T47D (cell line): Measurements from ENCODE around the gene DNAJC21.

Experiments used
- DNase-seq, 2 experiments: peaks; one replicate each; pipeline versions ENCODE4 v3.0.0 to v3.0.0-alpha.2; 2011 to 2012; ENCODE audit warnings: low read depth in 1 of 2, low spot score in 1 of 2
- JUND ChIP-seq: IDR thresholded peaks from 2 replicates; pipeline ENCODE4 v1.6.1; 2012; ENCODE audit warnings: low read depth
- in situ Hi-C: cut with HindIII; loops from 2 replicates; pipeline ENCODE4 v1.10.0; 2016; ENCODE audit warnings: low sequenced_read_pairs, low pct_unique_long_range_greater_than_20kb

The DNAJC21 gene

DNA sequence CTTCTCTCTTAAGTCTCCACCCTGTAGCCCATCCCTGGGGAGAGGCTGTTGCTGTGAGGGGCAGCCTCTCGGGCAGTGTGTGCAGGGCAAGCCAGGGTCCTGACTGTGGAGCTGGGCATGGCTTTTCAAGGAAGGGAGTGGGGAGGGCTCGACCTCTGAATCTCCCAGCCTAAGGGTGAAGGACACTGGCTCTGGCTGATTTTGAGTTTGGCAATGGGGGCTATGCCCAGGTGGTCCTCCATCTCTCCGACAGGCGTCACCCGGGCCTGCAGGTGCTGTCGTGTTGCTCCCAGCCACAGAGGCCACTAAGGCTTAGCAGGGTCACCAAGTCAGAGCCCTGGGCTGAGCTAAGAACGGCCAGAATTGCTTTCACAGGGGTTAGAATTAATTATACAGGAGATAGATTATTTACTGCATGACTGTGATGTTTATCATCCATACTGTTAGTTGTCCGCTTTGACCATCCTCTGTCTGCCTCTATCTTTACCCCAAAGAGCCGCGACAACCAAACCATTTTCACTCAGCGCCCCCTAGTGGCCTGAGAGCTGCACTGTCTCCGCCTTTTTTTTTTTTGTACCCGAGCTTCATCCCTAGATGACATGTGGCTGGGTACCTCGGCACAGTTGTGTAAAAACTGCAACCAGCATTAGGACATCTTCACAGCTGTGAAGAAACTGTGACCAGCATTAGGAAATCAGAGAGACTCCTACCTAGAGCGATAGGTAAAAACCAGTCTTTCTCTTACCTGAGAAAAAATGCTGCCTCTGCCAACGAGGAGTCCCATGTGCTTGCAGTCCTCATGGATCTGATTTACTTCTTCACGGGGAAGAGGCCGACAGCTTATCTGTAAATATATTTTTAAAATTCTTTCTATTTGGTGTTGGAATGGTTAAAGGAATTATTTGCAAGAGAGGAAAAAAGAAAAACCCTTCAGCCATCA, 73.9 kb downstream of the DNAJC21 start:
- no peak for TF ChIP-seq JUND
- peak; percentile 63 to 78 for DNase-seq
- in situ Hi-C loops, result no loop called here

GRCh38 chr5:35004200-35004599, 74.8 kb downstream of the DNAJC21 start:
- TF ChIP-seq JUND, result no peak
- in situ Hi-C loops, result no loop called here
- DNase-seq, result no peak

GRCh38 chr5:35004771-35005170, 75.4 kb downstream of the DNAJC21 start:
- in situ Hi-C loops, result no loop called here
- DNase-seq, result no peak
- no peak for TF ChIP-seq JUND
